Measurements from ENCODE around the gene CAMKK1. TPM values are rescaled to one million over a fixed set of nuclear protein-coding genes. Genes with fewer than 3 reads are reported as not detected.
A peak's percentile ranks its signal among the peaks of the same experiment; 100 is the strongest.

Gene CAMKK1
- total and polyA plus RNA-seq, 2 of the 4 experiments (the other 2 are of a cell fraction) = 4.1 to 8.2 TPM

GRCh38 chr17:3924512-3925350 is 31.9 kb upstream of the CAMKK1 start:
- intact Hi-C loops (cut with micrococcal nuclease) = no loop called here
- ChIA-PET CTCF (interaction anchor here (0.5 to 1.2 kb wide), 2 partner anchors 11 to 149 kb away, joined by 4 to 9 read pairs; no protein-coding TSS in a partner anchor), POLR2A (ENCODE audit: unreplicated experiment) (no interaction called here)
- H3K27ac ChIP-seq (ENCODE audit: insufficient read depth, low read length) = no peak overlapping the region
- H3K4me1 ChIP-seq (ENCODE audit: control insufficient read depth, insufficient read depth, low read length) = peaks cover 3% of the 10 kb centered on the region; the same call in 1 of the 2 replicates
- no peak overlapping the region for H4K5ac ChIP-seq (ENCODE audit: low read depth, low read length)
- H3K4me3 ChIP-seq (ENCODE audit: insufficient read depth, low read depth, low read length) = no peak overlapping the region
- no peak overlapping the region for H3K56ac ChIP-seq (ENCODE audit: extremely low read depth, insufficient read depth, low read length)
- H3K23ac ChIP-seq (ENCODE audit: low read depth, low read length) = no peak overlapping the region
- H2AK9ac ChIP-seq (replicated peaks; ENCODE audit: low read depth, low read length, poor library complexity) = no peak overlapping the region
- H2BK15ac ChIP-seq (ENCODE audit: low read depth, low read length) = no peak overlapping the region
- no peak for TF ChIP-seq FOS (IDR thresholded peaks at IDR 0.05; ENCODE audit: low read depth, low read length)
- TF ChIP-seq RFX5 (IDR thresholded peaks at IDR 0.05; ENCODE audit: low read depth, low read length) = no peak
- no peak for TF ChIP-seq ELK1 (IDR thresholded peaks at IDR 0.05; ENCODE audit: borderline replicate concordance, low read depth, low read length)
- TF ChIP-seq RAD21 (IDR thresholded peaks at IDR 0.05; ENCODE audit: low read length) = no peak
- no peak for TF ChIP-seq RCOR1 (IDR thresholded peaks at IDR 0.05; ENCODE audit: insufficient replicate concordance, low read length)
- no peak for TF ChIP-seq BHLHE40 (IDR thresholded peaks at IDR 0.05; ENCODE audit: low read depth, low read length)
- no peak for TF ChIP-seq POLR2A (IDR thresholded peaks at IDR 0.05; ENCODE audit: low read depth, low read length)
- TF ChIP-seq SMC3 (IDR thresholded peaks at IDR 0.05; ENCODE audit: low read depth, low read length) = no peak
- TF ChIP-seq MAZ (IDR thresholded peaks at IDR 0.05; ENCODE audit: borderline replicate concordance, low read depth, low read length) = no peak
- TF ChIP-seq CTCF (conservative IDR thresholded peaks at IDR 0.05; ENCODE audit: low read depth, low read length) = no peak
- no peak for TF ChIP-seq MXI1 (IDR thresholded peaks at IDR 0.05; ENCODE audit: borderline replicate concordance, low read depth, low read length)
- TF ChIP-seq MAFK (IDR thresholded peaks at IDR 0.05; ENCODE audit: low read depth, low read length) = no peak
- H2AK5ac ChIP-seq (ENCODE audit: low read depth, low read length) = no peak overlapping the region
- ATAC-seq (ENCODE audit: low read depth) (peak; percentile 38; the same call in 1 of the 2 replicates), DNase-seq (no peak)
- 54% methylated on average over 20 of the region's 40 CpGs; no CpG with 5 or more reads in 1 of the 2 experiments for WGBS, 2 experiments (ENCODE audit: extremely low coverage in 2 of 2, insufficient read length in 1 of 2)
- no peak overlapping the region for H3K4ac ChIP-seq (ENCODE audit: low read depth, low read length)
- no peak overlapping the region for H2BK5ac ChIP-seq (ENCODE audit: low read depth, low read length, poor library complexity, severe bottlenecking)
- H4K8ac ChIP-seq (ENCODE audit: low read depth in 2 of 2, low read length in 2 of 2) = no peak overlapping the region
- H2AFZ ChIP-seq (replicated peaks; ENCODE audit: low read length, poor library complexity) = peak overlapping the region; percentile 5
- H3K14ac ChIP-seq (replicated peaks; ENCODE audit: low read depth, low read length) = no peak overlapping the region
- no peak overlapping the region for H2BK20ac ChIP-seq (ENCODE audit: low read depth, low read length)
- no peaks in the 10 kb centered on the region for H3K9me1 ChIP-seq (ENCODE audit: insufficient read depth, low read length)
- no peak overlapping the region for H4K91ac ChIP-seq (ENCODE audit: insufficient read depth, low read depth, low read length)
- no peaks in the 10 kb centered on the region for H3K36me3 ChIP-seq (ENCODE audit: control insufficient read depth, insufficient read depth, low read length)
- dilution Hi-C loops (cut with HindIII; ENCODE audit: low sequenced_read_pairs, unreplicated experiment) = no loop called here
- no peaks in the 10 kb centered on the region for H3K9me3 ChIP-seq (ENCODE audit: control insufficient read depth, insufficient read depth, low read length)
- no peak overlapping the region for H3K9ac ChIP-seq (ENCODE audit: low read depth, low read length)
- H2BK120ac ChIP-seq (ENCODE audit: low read depth, low read length) = no peak overlapping the region
- H3K27me3 ChIP-seq (ENCODE audit: control insufficient read depth, insufficient read depth, low read length) = peaks cover 5% of the 10 kb centered on the region; the same call in 1 of the 2 replicates
- no peaks in the 10 kb centered on the region for H3K79me1 ChIP-seq (ENCODE audit: low read depth in 1 of 2, low read length in 2 of 2)
- BruUV-seq (replicated peaks) = no TSS peak
- no peaks in the 10 kb centered on the region for H4K20me1 ChIP-seq (ENCODE audit: insufficient read depth, low read length)
- no peak overlapping the region; the same call in 1 of the 2 replicates for H3K18ac ChIP-seq (ENCODE audit: low read depth, low read length)
- in situ Hi-C loops (cut with MboI; ENCODE audit: low sequenced_read_pairs) = no loop called here
- no peak overlapping the region for H3K4me2 ChIP-seq (ENCODE audit: low read depth, low read length)
